Measurements from ENCODE around the gene OR14J1.
"Not testable (repeated sequence)": the region's sequence is repeated elsewhere in the genome, so short reads cannot be mapped to it uniquely, and the experiment has no call there.

Gene OR14J1

GRCh38 chr6:29345380-29345779, 43.9 kb downstream of the OR14J1 start:
- no peaks in the 10 kb centered on the region for H3K27me3 ChIP-seq (ENCODE audit: control insufficient read depth, insufficient read depth, low read length)

GRCh38 chr6:29349348-29349747, 47.8 kb downstream of the OR14J1 start:
- H3K36me3 ChIP-seq (ENCODE audit: control insufficient read depth, insufficient read depth, low read length) = not testable (repeated sequence)

More at GRCh38 chr6:29345380-29345779, 43.9 kb downstream of the OR14J1 start:
- no peak overlapping the region for H3K9ac ChIP-seq (ENCODE audit: low read length)
- no peak overlapping the region for H3K27ac ChIP-seq (ENCODE audit: low read depth, low read length)
- H3K4me1 ChIP-seq (ENCODE audit: control insufficient read depth, insufficient read depth, low read length) = no peaks in the 10 kb centered on the region
- no peaks in the 10 kb centered on the region for H3K36me3 ChIP-seq (ENCODE audit: control insufficient read depth, insufficient read depth, low read length)
- H3K4me3 ChIP-seq (ENCODE audit: low read length) = no peak overlapping the region

GRCh38 chr6:29354980-29355379, 53.5 kb downstream of the OR14J1 start:
- no peaks in the 10 kb centered on the region for H3K4me1 ChIP-seq (ENCODE audit: control insufficient read depth, insufficient read depth, low read length)
- H3K9ac ChIP-seq (ENCODE audit: low read length) = no peak overlapping the region
- H3K27ac ChIP-seq (ENCODE audit: low read depth, low read length) = no peak overlapping the region
- no peak overlapping the region for H3K4me3 ChIP-seq (ENCODE audit: low read length)
- H3K36me3 ChIP-seq (ENCODE audit: control insufficient read depth, insufficient read depth, low read length) = no peaks in the 10 kb centered on the region
- H3K27me3 ChIP-seq (ENCODE audit: control insufficient read depth, insufficient read depth, low read length) = no peaks in the 10 kb centered on the region

More at GRCh38 chr6:29349348-29349747, 47.8 kb downstream of the OR14J1 start:
- H3K4me3 ChIP-seq (ENCODE audit: low read length); H3K27me3 ChIP-seq (ENCODE audit: control insufficient read depth, insufficient read depth, low read length); H3K9ac ChIP-seq (ENCODE audit: low read length); H3K27ac ChIP-seq (ENCODE audit: low read depth, low read length); H3K4me1 ChIP-seq (ENCODE audit: control insufficient read depth, insufficient read depth, low read length): not testable (repeated sequence)

GRCh38 chr6:29355603-29356002, 54.1 kb downstream of the OR14J1 start:
- Histone ChIP-seq H3K4me1 (ENCODE audit: control insufficient read depth, insufficient read depth, low read length) (no peaks in the 10 kb centered on the region), H3K27ac (ENCODE audit: low read depth, low read length) (no peak overlapping the region), H3K9ac (ENCODE audit: low read length) (no peak overlapping the region), H3K4me3 (ENCODE audit: low read length) (no peak overlapping the region), H3K27me3 (ENCODE audit: control insufficient read depth, insufficient read depth, low read length) (no peaks in the 10 kb centered on the region), H3K36me3 (ENCODE audit: control insufficient read depth, insufficient read depth, low read length) (no peaks in the 10 kb centered on the region)
